ENCODE results near the gene ITGA8. TPM values are rescaled to one million over a fixed set of nuclear protein-coding genes. Genes with fewer than 3 reads are reported as not detected.

The ITGA8 gene
- total RNA-seq, 1 donor from 2014 or later, result 23.4 TPM

GRCh38 chr10:15484128-15484527 lies 235.6 kb downstream of the ITGA8 start:
- ATAC-seq, result no peak
- no peak overlapping the region for H3K27ac ChIP-seq
- TF ChIP-seq, protein P1, sequence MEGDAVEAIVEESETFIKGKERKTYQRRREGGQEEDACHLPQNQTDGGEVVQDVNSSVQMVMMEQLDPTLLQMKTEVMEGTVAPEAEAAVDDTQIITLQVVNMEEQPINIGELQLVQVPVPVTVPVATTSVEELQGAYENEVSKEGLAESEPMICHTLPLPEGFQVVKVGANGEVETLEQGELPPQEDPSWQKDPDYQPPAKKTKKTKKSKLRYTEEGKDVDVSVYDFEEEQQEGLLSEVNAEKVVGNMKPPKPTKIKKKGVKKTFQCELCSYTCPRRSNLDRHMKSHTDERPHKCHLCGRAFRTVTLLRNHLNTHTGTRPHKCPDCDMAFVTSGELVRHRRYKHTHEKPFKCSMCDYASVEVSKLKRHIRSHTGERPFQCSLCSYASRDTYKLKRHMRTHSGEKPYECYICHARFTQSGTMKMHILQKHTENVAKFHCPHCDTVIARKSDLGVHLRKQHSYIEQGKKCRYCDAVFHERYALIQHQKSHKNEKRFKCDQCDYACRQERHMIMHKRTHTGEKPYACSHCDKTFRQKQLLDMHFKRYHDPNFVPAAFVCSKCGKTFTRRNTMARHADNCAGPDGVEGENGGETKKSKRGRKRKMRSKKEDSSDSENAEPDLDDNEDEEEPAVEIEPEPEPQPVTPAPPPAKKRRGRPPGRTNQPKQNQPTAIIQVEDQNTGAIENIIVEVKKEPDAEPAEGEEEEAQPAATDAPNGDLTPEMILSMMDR (IDR thresholded peaks at IDR 0.05), result no peak
- no peaks in the 10 kb centered on the region for H3K27me3 ChIP-seq (ENCODE audit: low read depth)
- no peak for DNase-seq
- intact Hi-C loops (cut with DNase I), result no loop called here
- H3K9me3 ChIP-seq, result no peaks in the 10 kb centered on the region
- no peaks in the 10 kb centered on the region for H3K36me3 ChIP-seq
- H3K4me1 ChIP-seq, result peaks cover 5% of the 10 kb centered on the region
- no peak overlapping the region for H3K4me3 ChIP-seq

DNA sequence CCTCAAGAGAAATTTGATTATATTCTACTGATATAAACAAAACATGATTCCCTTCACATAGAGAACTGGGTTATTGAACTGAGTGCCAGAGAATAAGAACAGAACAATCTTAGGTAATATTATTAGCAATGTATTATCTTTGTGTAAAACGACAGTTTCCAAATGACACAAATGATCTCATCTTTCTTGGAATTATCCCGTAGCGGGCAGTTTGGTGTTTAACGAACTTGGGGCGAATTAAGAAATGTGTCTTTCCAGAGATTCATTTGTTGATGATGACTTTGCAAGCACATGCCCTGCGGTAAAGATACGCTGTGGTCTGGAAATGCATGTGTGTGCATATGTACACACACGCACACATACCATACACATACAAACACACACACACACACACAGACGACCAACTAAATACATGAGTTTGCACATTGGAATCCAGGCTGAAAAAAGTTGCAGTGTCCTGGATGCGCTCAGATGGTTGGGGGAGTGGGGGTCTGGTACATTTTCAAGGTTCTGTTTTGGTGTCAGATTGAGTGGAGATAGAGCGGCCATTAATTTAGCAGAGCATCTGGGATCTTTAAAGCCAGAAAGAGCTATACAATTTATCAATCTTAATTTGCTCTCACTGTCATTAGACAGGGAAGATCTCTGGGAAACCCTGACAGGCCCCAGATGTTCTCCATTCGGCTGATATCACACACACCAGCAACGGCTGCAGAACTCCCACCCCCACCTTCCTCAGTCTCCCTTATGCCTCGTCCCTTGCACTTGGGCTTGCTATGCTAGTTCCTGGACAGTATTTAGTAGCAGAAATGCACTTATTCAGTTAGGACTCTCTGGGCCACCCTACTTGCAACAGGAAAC lies 236.3 kb downstream of the ITGA8 start:
- no peak for DNase-seq
- Histone ChIP-seq H3K36me3 (no peaks in the 10 kb centered on the region), H3K4me3 (no peak overlapping the region), H3K27me3 (ENCODE audit: low read depth) (no peaks in the 10 kb centered on the region), H3K4me1 (peaks cover 5% of the 10 kb centered on the region), H3K9me3 (no peaks in the 10 kb centered on the region), H3K27ac (no peak overlapping the region)
- intact Hi-C loops (cut with DNase I), result no loop called here
- TF ChIP-seq, protein P1 (IDR thresholded peaks at IDR 0.05), result no peak
- ATAC-seq, result no peak

DNA sequence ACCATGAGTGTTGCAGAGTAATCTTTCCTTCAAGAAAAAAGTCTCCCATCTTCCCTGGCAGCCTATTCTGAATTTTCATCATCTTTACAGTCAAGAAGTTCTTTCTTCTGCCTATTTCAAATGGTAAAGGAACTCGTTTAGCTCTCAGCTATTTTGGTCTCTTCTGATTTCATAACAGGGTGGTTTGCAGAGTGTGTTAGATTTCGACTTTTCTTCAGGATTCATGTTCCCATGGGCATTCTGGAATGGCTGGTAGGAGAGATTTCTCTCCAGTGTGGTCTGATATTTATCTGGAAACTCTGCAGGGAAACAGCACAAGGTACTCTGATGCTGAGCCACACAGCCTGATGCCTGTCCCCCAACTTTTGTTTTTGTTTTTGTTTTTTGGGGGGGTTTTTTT lies 237.6 kb downstream of the ITGA8 start:
- no peaks in the 10 kb centered on the region for H3K9me3 ChIP-seq
- no peaks in the 10 kb centered on the region for H3K36me3 ChIP-seq
- H3K27ac ChIP-seq, result no peak overlapping the region
- no peaks in the 10 kb centered on the region for H3K27me3 ChIP-seq (ENCODE audit: low read depth)
- no peak for DNase-seq
- H3K4me3 ChIP-seq, result no peak overlapping the region
- ATAC-seq, result no peak
- peaks cover 5% of the 10 kb centered on the region for H3K4me1 ChIP-seq
- TF ChIP-seq, protein P1 (IDR thresholded peaks at IDR 0.05), result no peak
- intact Hi-C loops (cut with DNase I), result no loop called here

DNA sequence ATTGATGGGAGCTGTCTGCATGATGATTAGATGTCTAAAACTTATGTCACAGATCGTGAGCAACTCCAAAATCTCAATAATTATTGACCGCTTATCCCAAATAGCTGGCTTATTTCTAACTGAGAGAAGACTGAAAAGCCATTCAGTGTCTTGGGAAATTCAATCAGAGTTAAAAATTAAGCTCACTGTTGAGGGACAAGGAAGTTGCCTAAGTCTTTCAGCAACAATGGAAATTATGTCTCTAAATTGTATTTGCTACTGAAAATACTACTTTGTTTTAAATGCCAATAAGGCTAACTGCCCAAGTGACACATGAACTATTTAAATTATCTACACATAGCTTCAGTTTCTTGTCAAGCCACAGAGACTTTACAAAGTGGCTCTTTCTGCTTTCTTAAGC lies 240.8 kb downstream of the ITGA8 start:
- Histone ChIP-seq H3K27ac (no peak overlapping the region), H3K9me3 (no peaks in the 10 kb centered on the region), H3K27me3 (ENCODE audit: low read depth) (no peaks in the 10 kb centered on the region), H3K4me1 (no peaks in the 10 kb centered on the region), H3K36me3 (no peaks in the 10 kb centered on the region), H3K4me3 (no peak overlapping the region)
- TF ChIP-seq, protein P1 (IDR thresholded peaks at IDR 0.05), result no peak
- intact Hi-C loops (cut with DNase I), result no loop called here
- ATAC-seq (no peak), DNase-seq (no peak)

DNA sequence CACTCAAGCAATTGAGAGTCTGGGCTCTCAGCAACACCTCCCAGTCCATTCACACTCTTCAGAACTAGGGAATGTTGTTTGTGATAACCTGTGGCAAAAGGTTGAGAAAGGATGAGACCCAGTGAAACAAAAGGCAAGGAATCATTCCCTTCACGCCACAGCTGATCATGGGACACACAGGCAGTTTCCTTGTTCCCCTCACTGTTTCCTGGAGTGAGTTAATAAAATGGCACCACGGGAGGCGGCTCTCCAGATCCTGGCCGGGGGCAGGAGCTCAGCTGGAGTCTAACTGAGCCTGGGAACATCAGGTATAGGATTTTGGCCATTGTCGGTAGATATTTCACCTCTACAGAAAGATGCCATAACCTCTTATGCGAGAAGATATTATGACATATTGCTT lies 241.3 kb downstream of the ITGA8 start:
- ATAC-seq (no peak), DNase-seq (no peak)
- Histone ChIP-seq H3K4me3 (no peak overlapping the region), H3K36me3 (no peaks in the 10 kb centered on the region), H3K9me3 (no peaks in the 10 kb centered on the region), H3K27me3 (ENCODE audit: low read depth) (no peaks in the 10 kb centered on the region), H3K27ac (no peak overlapping the region), H3K4me1 (no peaks in the 10 kb centered on the region)
- TF ChIP-seq, protein P1 (IDR thresholded peaks at IDR 0.05), result no peak
- intact Hi-C loops (cut with DNase I), result no loop called here

Measured in lower lobe of right lung (tissue), 2 donors.